Motor neuron (in vitro differentiated cells): ENCODE results near the gene TUBGCP2. TPM values are rescaled to one million over a fixed set of nuclear protein-coding genes. Genes with fewer than 3 reads are reported as not detected.
A peak's percentile ranks its signal among the peaks of the same experiment; 100 is the strongest.

ENCODE experiments used
- ATAC-seq, 8 experiments: fragments of 200-7000 bp; cut with Tn5 transposase; replicated peaks in 6 of 8; 2 replicates each; pipeline ENCODE4 v1.8.0; 2021; ENCODE audit warnings: mild to moderate bottlenecking in 8 of 8, moderate library complexity in 8 of 8
- H3K27ac ChIP-seq, 2 donors: fragments of 250-450 bp; sonication (Bioruptor Pico); 2 replicates each; pipeline ENCODE4 v1.9.0; 2021; ENCODE audit warnings: antibody characterized with exemption in 2 of 2, mild to moderate bottlenecking in 2 of 2, moderate library complexity in 1 of 2
- H3K4me1 ChIP-seq, 2 donors: fragments of 250-450 bp; sonication (Bioruptor Pico); replicated peaks in 1 of 2; 2 replicates each; pipeline ENCODE4 v1.6.1; 2021; ENCODE audit warnings: antibody characterized with exemption in 2 of 2, mild to moderate bottlenecking in 2 of 2, moderate library complexity in 1 of 2
- H3K4me3 ChIP-seq, 5 donors: fragments of 250-450 bp; sonication (Bioruptor Pico); 2 replicates each; pipeline ENCODE4 v1.9.0; 2021; ENCODE audit warnings: antibody characterized with exemption in 5 of 5, mild to moderate bottlenecking in 5 of 5, moderate library complexity in 4 of 5
- WGBS, 10 experiments: fragments of 450-650 bp; shearing (Covaris generic); methylation state at CpG; one replicate each; pipeline ENCODE4 v1.0.0; 2022; 5-methylcytosine and 5-hydroxymethylcytosine counted together
- in situ Hi-C, 9 experiments: fragments of 400-800 bp; cut with MboI; loops; one replicate each; pipeline ENCODE4 v1.15.0; 2021; ENCODE audit warnings: low sequenced_read_pairs in 9 of 9, low pct_unique_long_range_greater_than_20kb in 2 of 9; ENCODE audit not compliant: unreplicated experiment in 9 of 9
- total RNA-seq, 8 experiments: library from RNA; unstranded; fragments of 300-600 nt; gene quantifications; 2 replicates each; pipeline versions ENCODE4 v1.2.3 to v1.2.4, GENCODE V29; 2022

The TUBGCP2 gene
- total RNA-seq, 8 experiments from 2014 or later, result 28.4 to 50.5 (median 37.4) TPM

GRCh38 chr10:133248334-133248715, 60.3 kb downstream of the TUBGCP2 start:
- Histone ChIP-seq H3K4me3 (no peak overlapping the region), H3K27ac (no peak overlapping the region), H3K4me1 (peaks cover 9 to 24% of the 10 kb centered on the region in 2 donors)
- WGBS, 10 experiments, result 40 to 100% (median 100%) methylated on average over 1 to 3 of the region's 12 CpGs; no CpG with 5 or more reads in 7 of the 10 experiments
- ATAC-seq, result no peak
- in situ Hi-C loops, result no loop called here

DNA sequence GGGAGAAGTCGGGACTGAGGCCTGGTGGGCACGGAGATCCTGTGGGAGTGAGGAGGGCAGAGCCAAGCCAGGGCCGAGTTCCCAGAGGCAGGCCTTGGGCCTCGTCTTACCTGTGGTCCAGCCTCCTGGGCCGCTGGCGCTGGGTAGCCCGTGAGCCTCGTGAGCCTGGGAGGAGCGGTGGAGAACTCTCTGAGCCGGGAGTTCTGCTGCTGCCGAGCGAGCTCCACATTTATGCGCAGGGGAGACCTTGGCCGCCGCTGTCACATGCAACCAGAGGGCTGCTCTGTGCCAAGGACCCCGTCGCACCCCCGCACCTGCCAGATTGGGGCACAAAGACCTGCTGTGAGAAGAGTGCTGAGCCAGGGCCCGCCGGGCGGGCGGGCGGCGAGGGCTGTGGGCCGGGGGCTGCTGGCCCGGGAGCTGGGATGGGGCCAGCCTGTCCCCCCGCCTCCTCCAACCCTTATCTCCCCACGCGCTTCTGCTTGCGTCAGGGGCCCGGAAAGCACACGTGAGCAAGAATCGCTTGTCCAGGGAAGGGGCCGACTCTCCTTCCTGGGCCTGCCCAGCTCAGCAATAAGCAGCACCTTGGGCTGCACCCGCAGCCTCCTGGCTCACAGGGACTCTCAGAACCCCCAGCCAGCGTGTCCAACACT, 60.9 kb downstream of the TUBGCP2 start:
- Histone ChIP-seq H3K4me1 (peaks cover 9 to 24% of the 10 kb centered on the region in 2 donors), H3K4me3 (no peak overlapping the region), H3K27ac (no peak overlapping the region)
- 69 to 80% (median 76%) methylated on average over 2 to 11 of the region's 36 CpGs; no CpG with 5 or more reads in 7 of the 10 experiments for WGBS, 10 experiments
- no peak for ATAC-seq
- in situ Hi-C loops, result no loop called here

DNA sequence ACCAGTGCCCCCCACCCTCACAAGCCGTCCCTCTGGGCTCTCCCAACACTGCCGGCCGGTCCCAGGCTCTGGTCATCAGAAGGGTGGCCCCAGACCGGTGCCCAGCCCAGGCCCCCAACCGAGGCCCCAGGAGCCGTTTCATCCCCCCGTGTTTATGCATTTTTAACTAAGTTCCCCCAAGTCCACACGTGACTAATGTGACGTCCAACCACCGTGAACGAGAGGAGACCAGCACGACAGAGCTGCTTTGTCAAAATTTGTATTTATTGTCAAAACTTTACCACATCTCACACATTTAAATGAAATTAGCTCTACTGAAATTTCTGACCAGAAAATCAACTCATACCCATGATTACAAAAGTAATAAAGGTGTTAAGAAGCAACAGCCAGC, 62.4 kb downstream of the TUBGCP2 start:
- Histone ChIP-seq H3K4me3 (no peak overlapping the region), H3K4me1 (peaks cover 9 to 24% of the 10 kb centered on the region in 2 donors), H3K27ac (no peak overlapping the region)
- peak in 2 of 8 experiments; percentile 3 to 4 for ATAC-seq
- 80% methylated on average over 6 of the region's 12 CpGs; no CpG with 5 or more reads in 9 of the 10 experiments for WGBS, 10 experiments
- in situ Hi-C loops, result no loop called here

GRCh38 chr10:133245439-133246235, 63.0 kb downstream of the TUBGCP2 start:
- peaks cover 9 to 24% of the 10 kb centered on the region in 2 donors for H3K4me1 ChIP-seq
- in situ Hi-C loops, result no loop called here
- ATAC-seq, result peak; percentile 17 to 79 (median 46)
- no peak overlapping the region for H3K4me3 ChIP-seq
- WGBS, 10 experiments, result 20 to 90% (median 51%) methylated on average over 2 to 5 of the region's 33 CpGs; no CpG with 5 or more reads in 6 of the 10 experiments
- H3K27ac ChIP-seq, result no peak overlapping the region

DNA sequence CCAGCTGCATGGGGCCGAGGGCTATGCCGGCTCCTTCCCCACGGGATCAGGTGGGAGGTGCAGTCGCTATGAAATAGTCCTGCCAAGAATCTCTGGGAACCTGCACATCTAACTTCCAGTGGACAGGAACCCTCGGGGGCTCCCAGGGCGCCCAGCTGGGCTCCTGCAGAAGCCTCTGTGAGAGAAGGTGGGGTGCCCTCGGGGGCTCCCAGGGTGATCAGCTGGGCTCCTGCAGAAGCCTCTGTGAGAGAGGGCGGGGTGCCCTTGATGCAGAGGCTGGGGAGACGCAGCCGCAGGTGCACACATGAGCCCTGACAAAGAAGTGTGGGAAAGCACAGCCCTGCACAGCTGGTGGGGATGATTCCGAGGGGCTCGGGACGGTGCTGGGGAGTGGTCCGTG, 65.1 kb downstream of the TUBGCP2 start:
- in situ Hi-C loops, result no loop called here
- Histone ChIP-seq H3K4me1 (peaks cover 0 to 8% of the 10 kb centered on the region in 2 donors), H3K4me3 (no peak overlapping the region), H3K27ac (no peak overlapping the region)
- ATAC-seq, result no peak
- 40 to 73% (median 65%) methylated on average over 2 to 4 of the region's 14 CpGs; no CpG with 5 or more reads in 6 of the 10 experiments for WGBS, 10 experiments

DNA sequence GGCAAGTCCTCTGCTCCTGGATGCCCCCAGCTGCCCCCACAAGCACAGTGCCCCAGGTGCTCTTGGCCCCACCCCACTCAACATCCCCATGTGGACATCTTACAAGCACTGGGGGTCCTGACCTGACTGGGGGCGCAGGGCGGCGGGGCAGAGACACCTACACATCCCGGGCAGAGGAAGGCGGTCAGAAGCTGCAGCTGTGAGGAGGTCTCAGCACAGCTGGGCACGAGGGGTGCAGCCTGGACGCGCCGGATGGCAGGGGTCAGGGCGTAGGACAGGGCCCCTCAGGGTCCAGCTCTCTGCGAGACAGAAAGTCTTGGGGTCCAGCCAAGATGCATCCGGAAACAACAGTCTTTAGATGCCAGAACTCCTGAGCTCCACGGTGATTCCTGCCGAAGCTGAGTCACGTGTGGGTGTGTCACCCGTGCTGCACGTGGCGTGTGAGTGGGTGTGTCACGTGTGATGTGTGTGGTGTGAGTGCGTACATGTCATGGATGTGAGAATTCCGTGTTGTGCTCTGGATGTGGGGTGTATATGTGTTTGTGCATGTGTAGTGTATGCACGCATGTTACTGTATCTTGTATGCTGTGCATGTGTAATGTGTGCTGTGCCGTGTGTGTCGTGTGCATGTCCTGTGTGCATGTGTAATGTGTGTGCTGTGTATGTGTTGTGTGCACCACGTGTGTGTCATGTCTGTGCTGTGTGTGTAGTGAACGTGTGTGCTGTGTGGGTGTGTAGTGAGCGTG, 65.9 kb downstream of the TUBGCP2 start:
- Histone ChIP-seq H3K27ac (no peak overlapping the region), H3K4me1 (peaks cover 0 to 15% of the 10 kb centered on the region in 2 donors), H3K4me3 (no peak overlapping the region)
- ATAC-seq, result peak in 2 of 8 experiments; percentile 22 to 38
- in situ Hi-C loops, result no loop called here
- 40 to 100% (median 100%) methylated on average over 1 to 5 of the region's 27 CpGs; no CpG with 5 or more reads in 3 of the 10 experiments for WGBS, 10 experiments

DNA sequence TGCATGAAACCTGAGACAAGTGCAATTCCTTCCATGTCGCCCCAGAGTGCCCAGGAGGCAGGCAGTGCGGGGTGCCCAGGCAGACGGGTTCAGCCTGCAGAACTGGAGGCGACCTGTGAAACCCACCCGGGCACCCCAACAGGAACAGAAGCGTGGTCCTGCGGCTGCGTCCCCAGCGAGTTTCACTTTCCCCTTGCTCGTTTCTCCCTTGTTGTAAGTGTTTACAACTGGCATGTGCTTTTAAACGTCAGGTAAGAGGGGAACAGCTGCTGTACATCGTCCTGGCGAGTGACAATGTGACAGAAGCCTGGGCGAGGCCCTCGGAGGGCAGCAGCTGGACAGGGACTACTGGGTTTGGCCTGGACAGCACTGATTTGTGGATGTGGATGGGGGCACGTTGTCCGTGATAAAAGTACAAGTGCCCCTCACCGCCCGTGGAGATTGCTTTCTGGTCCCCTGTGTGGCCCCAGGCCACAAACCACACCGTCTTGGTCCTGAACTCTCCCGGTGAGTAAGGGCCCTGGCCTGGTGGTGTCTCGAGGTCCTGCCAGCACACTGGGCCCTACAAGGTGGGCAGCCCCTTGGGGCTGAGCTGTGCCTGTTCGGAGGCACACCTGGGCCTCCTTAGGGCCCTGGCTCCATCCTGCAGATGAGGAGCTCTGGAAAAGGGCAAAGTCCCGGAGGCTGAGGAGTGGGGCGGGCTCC, 67.0 kb downstream of the TUBGCP2 start:
- 17 to 96% (median 70%) methylated on average over 1 to 14 of the region's 25 CpGs; no CpG with 5 or more reads in 4 of the 10 experiments for WGBS, 10 experiments
- in situ Hi-C loops, result no loop called here
- no peak overlapping the region for H3K4me3 ChIP-seq
- ATAC-seq, result no peak
- peaks cover 0 to 26% of the 10 kb centered on the region in 2 donors for H3K4me1 ChIP-seq
- no peak overlapping the region for H3K27ac ChIP-seq

DNA sequence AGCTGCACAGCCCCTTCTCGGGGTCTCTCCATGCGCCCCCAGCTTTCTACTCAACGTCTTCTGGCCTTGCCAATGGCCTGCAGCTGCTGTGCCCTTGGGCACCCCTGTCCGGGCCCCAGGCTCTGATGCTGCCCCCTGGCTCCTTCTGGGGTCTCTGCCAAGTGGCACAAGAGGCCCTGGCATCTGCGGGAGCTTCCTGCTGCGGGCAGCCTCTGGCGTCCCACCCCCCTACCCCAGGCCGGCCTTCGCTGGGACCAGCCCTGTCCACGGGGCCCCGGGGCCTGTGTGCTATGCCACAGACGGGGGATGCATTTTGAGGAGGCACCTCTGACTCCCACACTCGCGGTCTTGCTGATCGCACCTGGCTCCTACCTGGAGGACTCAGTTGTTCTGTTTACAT, 68.7 kb downstream of the TUBGCP2 start:
- Histone ChIP-seq H3K27ac (no peak overlapping the region), H3K4me1 (peaks cover 0 to 31% of the 10 kb centered on the region in 2 donors), H3K4me3 (no peak overlapping the region)
- in situ Hi-C loops, result no loop called here
- no peak for ATAC-seq
- no CpG with 5 or more reads among the region's 15 CpGs for WGBS, 10 experiments

GRCh38 chr10:133238466-133238804, 70.2 kb downstream of the TUBGCP2 start:
- H3K4me1 ChIP-seq, result peaks cover 0 to 31% of the 10 kb centered on the region in 2 donors
- no peak overlapping the region for H3K4me3 ChIP-seq
- no peak overlapping the region for H3K27ac ChIP-seq
- ATAC-seq, result no peak
- 0 to 29% methylated on average over 3 to 4 of the region's 15 CpGs; no CpG with 5 or more reads in 8 of the 10 experiments for WGBS, 10 experiments
- in situ Hi-C loops, result no loop called here

GRCh38 chr10:133237588-133238465, 70.8 kb downstream of the TUBGCP2 start, which contains the start of gene VENTX:
Gene VENTX (plus strand): TSS chr10:133237855. CDS start chr10:133237915, 60 bp downstream.
- in situ Hi-C loops, result no loop called here
- 5% methylated on average over 4 of the region's 60 CpGs; no CpG with 5 or more reads in 9 of the 10 experiments for WGBS, 10 experiments
- no peak within 1 kb of the TSS for H3K27ac ChIP-seq
- H3K4me3 ChIP-seq, result no peak within 1 kb of the TSS
- peaks cover 0 to 31% of the 10 kb centered on the region in 2 donors for H3K4me1 ChIP-seq
- ATAC-seq, result peak in 7 of 8 experiments; percentile 18 to 72 (median 61)

- in situ Hi-C loops, result no loop called here
- Histone ChIP-seq H3K4me1 (peaks cover 0 to 33% of the 10 kb centered on the region in 2 donors), H3K4me3 (no peak overlapping the region), H3K27ac (no peak overlapping the region)
- 0% methylated on average over 1 of the region's 32 CpGs; no CpG with 5 or more reads in 9 of the 10 experiments for WGBS, 10 experiments
- ATAC-seq, result peak in 7 of 8 experiments; percentile 10 to 43 (median 19)
Observed at GRCh38 chr10:133237241-133237587, 71.5 kb downstream of the TUBGCP2 start.
